Measurements from ENCODE around the gene NKAIN2.

The NKAIN2 gene

GRCh38 chr6:124792386-124792785 lies 988.7 kb downstream of the NKAIN2 start:
- no peak for DNase-seq

GRCh38 chr6:124793398-124793797 lies 989.7 kb downstream of the NKAIN2 start:
- no peak for DNase-seq

GRCh38 chr6:124795643-124796463 lies 992.2 kb downstream of the NKAIN2 start:
- DNase-seq, result peak; percentile 70

DNA sequence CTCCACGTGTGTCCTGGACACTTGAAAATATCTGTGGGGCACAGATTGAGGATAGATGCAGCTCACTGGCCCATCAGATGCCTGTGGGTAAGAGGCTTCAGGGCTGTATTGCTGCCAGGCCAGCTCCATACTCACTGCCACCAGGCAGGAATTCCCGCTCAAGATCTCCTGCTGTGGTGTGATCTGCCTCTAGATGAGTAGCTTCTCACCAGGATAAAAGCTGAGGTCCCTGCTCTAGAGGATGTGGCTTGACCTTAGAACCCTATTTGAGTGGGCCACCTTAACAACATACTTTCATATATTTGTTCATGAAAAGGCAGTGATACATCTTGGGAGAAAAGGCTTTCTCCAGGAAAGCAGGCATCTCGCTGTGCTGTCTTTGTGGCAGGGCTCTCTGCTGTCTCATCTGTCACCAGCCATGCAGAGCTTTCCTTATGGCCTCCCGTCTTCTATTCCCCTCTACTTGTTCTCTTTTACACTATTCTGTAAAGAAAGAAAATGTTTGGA lies 992.9 kb downstream of the NKAIN2 start:
- peak; percentile 21 for DNase-seq

- no peak for DNase-seq
Observed at GRCh38 chr6:124797224-124797623, 993.6 kb downstream of the NKAIN2 start.

DNA sequence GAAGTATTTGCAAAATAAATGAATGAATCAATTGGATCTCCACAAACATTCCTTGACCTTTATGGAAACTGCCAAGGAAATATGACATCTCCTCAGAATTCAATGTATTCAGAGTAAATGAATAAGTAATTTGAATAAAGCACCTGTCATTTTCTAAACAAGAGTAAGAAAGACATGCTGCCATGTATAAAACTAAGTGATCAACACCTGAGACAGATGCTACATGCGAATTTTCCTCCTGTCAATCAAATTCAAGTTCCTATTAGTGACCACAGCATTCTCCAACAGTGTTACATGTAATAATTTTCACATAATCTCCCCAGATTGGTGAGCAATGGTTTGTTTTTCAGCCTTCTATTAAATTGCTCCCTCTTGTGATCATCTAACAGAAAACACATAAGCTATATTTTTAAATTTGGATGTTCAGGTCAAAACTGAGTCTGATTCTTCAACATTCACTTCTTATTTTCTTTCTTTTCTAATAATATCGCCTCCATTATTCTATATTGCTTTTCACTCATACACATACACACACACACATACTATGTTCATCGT lies 995.4 kb downstream of the NKAIN2 start:
- DNase-seq, result no peak

DNA sequence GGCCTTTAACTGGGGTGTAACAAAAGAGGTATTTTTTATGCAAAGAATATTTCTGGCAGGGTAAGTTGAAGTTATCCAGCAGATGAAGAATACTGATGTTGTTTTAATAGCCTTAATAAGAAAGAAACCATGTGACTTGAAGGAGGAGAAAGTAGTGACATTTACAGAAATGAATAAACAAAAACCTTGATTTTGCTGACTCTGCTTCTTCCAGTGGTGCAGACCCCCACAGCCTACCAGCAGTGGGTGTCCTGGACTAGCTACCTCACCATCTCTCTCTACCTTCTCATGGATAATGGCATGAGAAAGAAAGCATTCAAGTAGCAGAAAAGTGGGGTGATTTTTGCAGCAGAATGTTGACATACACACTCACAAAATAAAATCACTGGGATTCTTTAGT lies 996.0 kb downstream of the NKAIN2 start:
- no peak for DNase-seq

DNA sequence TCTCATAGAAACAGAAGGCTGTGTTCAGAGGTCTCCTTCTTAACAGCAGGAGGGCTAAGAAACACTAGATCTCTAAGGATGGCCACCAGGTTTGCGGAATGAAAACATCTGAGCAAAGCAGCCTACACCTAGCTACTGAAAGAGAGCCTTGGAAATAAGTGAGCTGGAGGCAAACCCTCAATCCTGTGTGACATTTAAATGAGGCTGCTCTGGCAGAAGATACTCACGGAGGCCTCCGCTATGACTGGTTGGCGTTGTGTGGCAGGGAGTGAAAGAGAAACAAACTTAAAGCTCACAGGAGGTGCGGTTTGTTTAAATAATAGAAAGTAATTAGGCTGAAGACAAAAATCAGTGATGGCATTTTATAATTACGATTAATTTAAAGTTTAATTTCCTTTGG lies 996.6 kb downstream of the NKAIN2 start:
- peak; percentile 12 for DNase-seq

- DNase-seq, result no peak
Observed at GRCh38 chr6:124812067-124812466, 1008.4 kb downstream of the NKAIN2 start.

- no peak for DNase-seq
Observed at GRCh38 chr6:124819346-124819745, 1015.7 kb downstream of the NKAIN2 start.

DNA sequence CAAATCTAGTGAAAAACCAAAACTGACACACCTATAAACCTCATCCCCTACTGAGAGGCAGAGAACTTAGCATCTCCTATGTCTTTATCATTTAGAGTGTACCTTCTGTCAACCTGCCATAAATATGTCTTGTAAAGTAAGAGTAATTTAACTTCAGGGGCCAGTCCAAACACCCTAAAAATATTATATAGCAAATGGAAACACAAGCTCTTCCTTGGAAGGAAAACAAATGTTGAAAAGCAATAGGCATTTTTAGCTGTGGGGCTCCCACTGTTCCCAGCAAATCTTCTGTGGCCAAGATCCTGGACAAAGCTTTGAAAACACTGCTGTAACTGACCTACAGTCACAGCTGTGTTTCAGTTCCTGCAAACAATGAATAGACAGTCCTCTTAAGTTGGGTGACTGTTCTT lies 1018.5 kb downstream of the NKAIN2 start:
- no peak for DNase-seq

DNA sequence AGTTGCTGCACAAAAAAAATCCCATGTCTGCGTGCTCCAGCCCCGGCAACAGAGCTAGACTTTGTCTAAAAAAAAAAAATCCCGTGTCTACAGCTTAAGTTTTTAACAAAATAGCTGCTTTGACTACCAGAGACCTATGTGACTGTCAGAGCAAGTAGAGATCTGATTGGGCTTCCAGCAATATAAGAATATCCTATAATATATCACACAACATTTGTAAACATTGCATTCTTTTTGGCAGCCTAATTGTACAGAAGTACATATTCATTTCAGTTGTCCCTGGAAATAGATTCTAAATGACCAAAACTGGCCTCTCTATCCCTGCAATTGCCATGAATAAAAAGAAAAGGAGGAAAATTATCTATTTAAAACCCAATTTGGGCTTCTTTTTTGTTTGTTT lies 1019.1 kb downstream of the NKAIN2 start:
- no peak for DNase-seq

DNA sequence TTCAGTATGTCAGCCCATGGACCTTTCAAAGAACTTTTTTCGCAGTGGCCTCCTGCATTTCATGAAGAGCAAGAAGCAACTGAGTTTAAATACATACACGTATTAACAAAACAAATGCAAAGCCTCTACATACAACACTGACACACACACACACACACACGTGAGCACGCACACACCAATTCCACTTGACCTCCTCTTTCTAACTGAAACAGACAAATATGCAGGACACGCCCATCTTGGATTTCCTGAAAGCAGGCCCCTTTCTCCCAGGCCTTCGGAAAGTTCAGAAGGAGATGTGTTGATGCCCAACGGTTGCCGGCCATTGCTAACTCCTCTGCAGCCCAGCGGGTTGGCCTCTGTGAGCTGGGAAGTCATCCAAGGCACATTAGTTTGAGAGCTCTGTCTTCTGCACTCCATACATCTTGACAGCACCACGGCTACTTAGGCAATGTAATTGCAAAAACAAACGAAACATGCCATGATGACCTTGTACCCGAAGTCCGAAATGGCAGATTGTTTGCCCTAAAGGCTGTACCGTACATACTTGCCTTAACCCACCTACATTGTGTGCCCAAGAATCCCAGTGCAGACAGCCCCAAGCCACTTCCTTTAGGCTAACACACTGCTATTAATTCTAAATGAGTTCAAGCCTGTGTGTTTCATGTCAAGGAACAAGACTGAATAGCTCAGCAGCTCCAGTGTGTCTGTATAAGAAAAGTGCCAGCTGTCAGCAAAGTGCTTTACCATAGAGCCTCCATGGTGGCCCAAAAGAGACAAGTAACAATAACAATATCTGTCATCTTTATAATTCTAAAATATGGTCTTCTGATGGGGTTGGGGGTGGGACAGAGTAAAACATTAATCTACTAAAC lies 1019.8 kb downstream of the NKAIN2 start:
- no peak for DNase-seq

DNA sequence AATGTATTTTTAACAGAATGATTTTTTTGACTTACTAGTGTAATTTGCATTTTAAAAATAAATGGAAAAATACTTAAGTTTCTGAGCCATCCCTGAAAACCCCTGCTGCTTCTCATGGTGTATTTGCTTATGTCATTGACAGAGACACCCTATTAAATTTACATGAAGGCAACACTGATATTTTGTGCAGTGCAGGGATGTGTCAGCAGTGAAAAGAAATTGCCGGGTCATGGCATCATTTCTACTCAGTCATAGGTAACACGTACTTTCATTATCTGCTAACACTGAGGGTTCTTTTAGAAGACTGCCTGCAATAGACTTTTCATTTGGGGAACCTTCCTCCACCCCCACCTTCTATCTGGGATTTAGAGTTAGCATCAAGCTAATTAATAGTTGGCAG lies 1021.9 kb downstream of the NKAIN2 start:
- no peak for DNase-seq

- DNase-seq, result no peak
Observed at GRCh38 chr6:124829822-124830221, 1026.2 kb downstream of the NKAIN2 start.

GRCh38 chr6:124830506-124830905 lies 1026.8 kb downstream of the NKAIN2 start:
- no peak for DNase-seq

DNA sequence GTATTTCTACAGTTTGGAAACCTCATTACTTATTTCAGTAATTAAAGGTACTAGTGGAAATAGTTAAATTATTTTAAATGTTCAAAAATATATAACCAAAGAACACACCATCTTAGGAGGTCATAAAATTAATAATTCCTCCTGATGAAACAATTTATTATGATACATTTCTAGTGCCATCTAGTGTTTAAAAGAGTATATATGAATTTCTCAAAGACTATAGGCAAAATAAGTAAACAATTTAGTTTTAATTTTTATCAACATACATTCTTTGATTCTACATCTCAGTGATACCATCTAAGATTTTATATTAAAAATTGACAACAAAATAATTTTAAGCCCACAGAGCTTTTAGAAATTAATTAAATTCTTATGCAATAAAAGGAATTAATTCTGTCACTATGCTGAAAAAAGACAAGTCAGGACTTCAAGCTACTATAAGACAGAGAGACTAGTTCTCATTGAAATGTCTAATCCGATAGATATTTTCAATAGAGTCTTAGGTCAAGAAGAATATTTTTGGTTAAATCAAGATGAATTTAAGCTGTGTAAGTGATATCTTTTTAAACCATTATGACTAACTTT lies 1050.8 kb downstream of the NKAIN2 start:
- DNase-seq, result no peak

DNA sequence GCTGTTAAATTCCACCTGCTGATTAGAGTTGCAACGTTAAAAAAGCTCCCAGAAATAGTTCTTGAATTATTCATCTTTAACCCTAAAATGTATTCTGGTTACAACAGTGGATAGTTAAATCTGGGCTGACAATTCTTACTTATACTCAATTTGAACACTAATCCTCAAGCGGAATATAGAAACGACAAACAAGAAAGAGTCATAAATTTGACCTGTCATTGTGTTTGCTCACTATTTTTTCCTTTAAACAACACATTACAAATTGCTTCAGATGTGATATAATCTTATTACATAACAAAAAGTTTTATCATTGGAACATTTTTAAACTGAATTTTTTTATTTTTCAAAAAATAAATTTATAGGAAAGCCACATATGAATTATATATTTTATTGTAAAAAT lies 1054.1 kb downstream of the NKAIN2 start:
- no peak for DNase-seq

- DNase-seq, result no peak
Observed at GRCh38 chr6:124858564-124858963, 1054.9 kb downstream of the NKAIN2 start.

DNA sequence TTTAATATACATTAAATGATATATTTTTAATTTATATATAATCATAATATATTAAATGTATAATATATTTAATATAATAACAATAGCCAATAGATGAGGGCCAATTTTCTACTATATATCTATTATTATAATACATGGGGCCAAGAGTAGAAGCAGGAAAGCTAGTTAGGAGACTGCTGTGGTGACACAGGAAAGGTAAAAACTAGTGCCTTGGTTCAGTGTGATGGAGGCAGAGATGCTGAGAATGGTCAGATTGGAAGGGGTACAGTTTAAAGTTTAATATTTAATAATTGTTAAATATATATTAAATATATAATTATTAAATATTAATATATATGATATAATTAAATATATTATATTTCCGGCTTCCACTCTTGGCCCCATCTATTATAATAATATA lies 1055.7 kb downstream of the NKAIN2 start:
- no peak for DNase-seq

DNA sequence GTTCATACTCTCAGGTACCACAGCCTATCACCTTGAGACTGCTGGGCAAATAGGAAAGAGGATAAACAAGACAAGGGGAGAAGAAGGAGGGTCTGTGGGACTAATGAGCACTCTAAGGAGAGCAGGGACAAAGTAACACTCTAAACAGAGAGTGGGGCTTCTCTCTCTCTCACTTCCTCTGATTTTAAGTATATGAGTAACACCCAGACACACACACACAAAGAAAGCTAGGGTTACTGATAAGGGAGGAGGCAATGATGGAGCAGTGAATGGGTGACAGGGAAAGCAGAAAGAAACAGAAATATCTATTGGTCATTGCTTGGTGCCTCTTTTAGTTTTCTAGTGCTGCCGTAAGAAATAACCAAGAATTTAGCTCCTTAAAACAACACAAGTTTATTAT lies 1062.4 kb downstream of the NKAIN2 start:
- no peak for DNase-seq

- DNase-seq, result no peak
Observed at GRCh38 chr6:124867121-124867520, 1063.5 kb downstream of the NKAIN2 start.

- no peak for DNase-seq
Observed at GRCh38 chr6:124868481-124868880, 1064.8 kb downstream of the NKAIN2 start.
